Heart left ventricle (tissue), 16 donors: ENCODE data around the gene TTC7B. TPM values are rescaled to one million over a fixed set of nuclear protein-coding genes. Genes with fewer than 3 reads are reported as not detected.
A peak's percentile ranks its signal among the peaks of the same experiment; 100 is the strongest.

Source experiments
- ATAC-seq, 4 donors: fragments of 200-7000 bp; cut with Tn5 transposase; one replicate each; pipeline ENCODE4 v1.9.1; 2020 to 2022; ENCODE audit warnings: moderate library complexity in 4 of 4, mild to moderate bottlenecking in 3 of 4, moderate number of reproducible peaks in 1 of 4
- DNase-seq, 5 donors: peaks; one replicate each; pipeline ENCODE4 v3.0.0-alpha.2; 2020
- H3K27ac ChIP-seq, 12 donors: fragments of 200-600 bp; sonication (generic) in 4 of 12; one replicate each; pipeline versions ENCODE4 v1.5.0 to v1.8.0; 2016 to 2022; ENCODE audit warnings: mild to moderate bottlenecking in 2 of 12
- H3K27me3 ChIP-seq, 9 donors: fragments of 200-600 bp; sonication (generic) in 2 of 9; one replicate each; pipeline versions ENCODE4 v1.5.1 to v1.8.0; 2016 to 2022; ENCODE audit warnings: mild to moderate bottlenecking in 3 of 9
- H3K36me3 ChIP-seq, 9 donors: fragments of 200-600 bp; sonication (generic) in 2 of 9; one replicate each; pipeline versions ENCODE4 v1.5.0 to v1.8.0; 2018 to 2022; ENCODE audit warnings: mild to moderate bottlenecking in 2 of 9
- H3K4me1 ChIP-seq, 12 donors: fragments of 200-600 bp; sonication (generic) in 4 of 12; one replicate each; pipeline versions ENCODE4 v1.5.0 to v1.8.0; 2016 to 2022; ENCODE audit warnings: mild to moderate bottlenecking in 3 of 12
- H3K4me3 ChIP-seq, 12 donors: fragments of 200-600 bp; sonication (generic) in 4 of 12; one replicate each; pipeline versions ENCODE4 v1.5.0 to v1.8.0; 2017 to 2022; ENCODE audit warnings: mild to moderate bottlenecking in 9 of 12, moderate library complexity in 4 of 12
- H3K9me3 ChIP-seq, 12 donors: fragments of 200-600 bp; sonication (generic) in 4 of 12; one replicate each; pipeline versions ENCODE4 v1.5.0 to v1.8.0; 2016 to 2022; ENCODE audit warnings: mild to moderate bottlenecking in 1 of 12
- CTCF ChIP-seq, 12 donors: fragments of 200-600 bp; sonication (generic) in 4 of 12; IDR thresholded peaks; one replicate each; pipeline versions ENCODE4 v1.5.0 to v1.8.0; 2018 to 2022; ENCODE audit warnings: antibody characterized with exemption in 12 of 12, mild to moderate bottlenecking in 5 of 12
- POLR2A ChIP-seq, 2 donors: fragments of 450-650 bp; IDR thresholded peaks; one replicate each; pipeline ENCODE4 v1.6.1; 2017; ENCODE audit warnings: antibody characterized with exemption in 2 of 2, mild to moderate bottlenecking in 2 of 2, moderate library complexity in 2 of 2
- WGBS, 4 donors: extraction: QIAGEN DNeasy Blood & Tissue Kit in 2 of 4; methylation state at CpG; one replicate each; pipeline versions ENCODE4 v1.1.5 to v1.1.7; 2013 to 2018; 5-methylcytosine and 5-hydroxymethylcytosine counted together
- intact Hi-C, 10 donors: fragments of 100-400 bp; cut with DNase I; formaldehyde crosslinking; loops; one replicate each; pipeline versions ENCODE4 v1.11.1 to v1.14.2; 2022
- polyA plus RNA-seq, 2 donors: library from polyadenylated mRNA; stranded (reverse); fragments of 200-250 nt; gene quantifications; one replicate each; pipeline ENCODE4 v1.2.3, GENCODE V29; 2013
- total RNA-seq, 9 donors: library from RNA; depleted of rRNA in 2 of 9; stranded (reverse); fragments of >200 nt in 2 of 9; fragmentation: NEBNext Ultra II Directional in 3 of 9; extraction: Animal tissue kit (Norgen Biotek cat#: 25700) in 3 of 9; gene quantifications; one replicate each; pipeline versions ENCODE4 v1.1.0 to v1.2.4, GENCODE V29; 2016 to 2023
- donor health status: ischemic (EF 13 %, LVEDD 7.1; RV severe dilation, severe dysfunction).
- donor health status: healthy with polysubstance abuse.
- donor health status: DM: no; HTN: yes; CAD: no.
- donor health status: DM: no; HTN: no; CAD: no.
- donor health status: ischemic (EF 25% LVEDD 6.9; RV normal size, moderate dysfunction).
- donor health status: ischemic (EF 25% LVEDD 5.7; RV mildly dilated, moderate dysfunction).
- donor health status: healthy.
- donor health status: DM: yes; HTN: yes; CAD: no.
- donor health status: ischemic (EF 35%, LVEDD 5.7; RV mildly dilated, moderate dysfunction).
- donor health status: nonischemic (EF 11% LVEDD 7.7; RV severe dilation, severe dysfunction).
- donor health status: DM: yes; HTN: yes; CAD: no.
- donor health status: PGD.
- donor health status: ischemic (EF 29% LVEDD 5.4; RV normal size, mild dysfunction).
- donor health status: nonischemic (EF 23%, LVEDD 6.1; RV moderate dilation, normal function).

Gene TTC7B
- total and polyA plus RNA-seq, 11 donors: 20.3 to 76.1 (median 62.6) TPM

DNA sequence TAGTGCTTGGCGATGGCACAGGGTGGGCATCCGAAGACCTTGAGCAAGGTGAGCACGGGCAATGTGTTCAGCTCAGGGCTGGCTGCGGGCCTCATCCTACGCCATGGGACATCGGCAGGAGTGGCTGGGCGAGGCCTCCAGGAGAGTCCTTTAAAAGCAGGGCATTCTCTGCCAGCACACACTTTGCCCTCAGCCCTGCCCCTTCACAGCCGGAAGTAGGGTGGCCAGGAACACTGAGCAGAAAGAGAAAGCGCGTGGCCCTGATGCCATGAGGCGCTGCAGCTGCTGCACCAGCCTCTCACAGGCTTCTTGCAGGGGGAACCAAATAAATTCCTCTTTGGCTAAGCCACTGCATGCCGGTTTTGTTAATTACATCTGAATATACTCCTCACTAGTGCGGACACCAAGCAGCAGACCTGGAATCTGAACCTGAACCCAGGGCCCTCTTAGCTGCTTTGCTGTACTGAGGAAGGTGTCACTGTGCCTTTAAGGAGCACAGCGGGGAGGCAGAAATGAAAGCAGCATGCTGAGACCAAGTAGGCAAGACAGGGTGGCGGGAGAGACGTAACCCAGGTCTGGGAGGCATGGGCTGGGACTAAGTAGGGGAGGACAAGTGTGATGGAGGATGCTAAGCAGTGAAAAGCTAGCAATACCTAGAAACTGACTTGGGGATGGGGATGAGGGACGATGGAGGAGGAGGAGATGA is 155.2 kb downstream of the TTC7B start:
- no peaks in the 10 kb centered on the region for H3K9me3 ChIP-seq
- 79 to 82% (median 81%) methylated on average over 17 of the region's 17 CpGs for WGBS, 4 donors
- H3K4me3 ChIP-seq: no peak overlapping the region
- ATAC-seq (peak; percentile 57 to 75 (median 64)), DNase-seq (peak in 3 of 5 donors; percentile 51 to 69 (median 52))
- intact Hi-C loops: no loop called here
- TF ChIP-seq POLR2A (IDR thresholded peaks at IDR 0.05) (no peak), CTCF (IDR thresholded peaks at IDR 0.05) (no peak)
- H3K27ac ChIP-seq: peak overlapping the region in 4 of 12 donors; percentile 14 to 63 (median 48)
- H3K27me3 ChIP-seq: no peaks in the 10 kb centered on the region
- peaks cover 0 to 55% (median 16%) of the 10 kb centered on the region in 12 donors for H3K4me1 ChIP-seq
- peaks cover 0 to 34% (median 11%) of the 10 kb centered on the region in 9 donors for H3K36me3 ChIP-seq

DNA sequence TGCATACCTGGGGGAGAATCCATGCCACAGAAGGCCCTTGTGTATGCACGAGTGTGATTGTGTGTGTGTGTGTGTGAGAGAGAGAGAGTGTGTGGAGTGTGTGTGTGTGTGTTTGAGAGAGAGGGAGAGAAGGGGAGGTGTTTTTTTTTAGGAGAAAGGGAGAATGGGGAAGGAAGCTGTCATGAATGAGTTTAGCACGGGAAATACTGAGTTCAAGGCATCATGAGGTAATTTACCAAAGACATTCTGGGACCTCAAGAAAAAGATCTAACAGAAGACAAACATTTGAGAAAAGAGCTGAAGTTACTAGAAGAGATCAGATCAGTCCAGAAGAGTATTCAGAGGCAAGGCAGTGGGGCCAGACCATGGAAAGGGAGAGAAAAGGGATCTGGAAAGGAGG is 157.1 kb downstream of the TTC7B start:
- H3K9me3 ChIP-seq: no peaks in the 10 kb centered on the region
- H3K36me3 ChIP-seq: peaks cover 0 to 47% (median 12%) of the 10 kb centered on the region in 9 donors
- H3K4me3 ChIP-seq: no peak overlapping the region
- DNase-seq (no peak), ATAC-seq (no peak)
- WGBS, 4 donors: 66 to 83% (median 76%) methylated on average over 2 of the region's 2 CpGs
- intact Hi-C loops: no loop called here
- H3K27ac ChIP-seq: no peak overlapping the region
- peaks cover 0 to 39% (median 8%) of the 10 kb centered on the region in 12 donors for H3K4me1 ChIP-seq
- H3K27me3 ChIP-seq: no peaks in the 10 kb centered on the region
- no peak for TF ChIP-seq POLR2A (IDR thresholded peaks at IDR 0.05)
- TF ChIP-seq CTCF (IDR thresholded peaks at IDR 0.05): no peak

DNA sequence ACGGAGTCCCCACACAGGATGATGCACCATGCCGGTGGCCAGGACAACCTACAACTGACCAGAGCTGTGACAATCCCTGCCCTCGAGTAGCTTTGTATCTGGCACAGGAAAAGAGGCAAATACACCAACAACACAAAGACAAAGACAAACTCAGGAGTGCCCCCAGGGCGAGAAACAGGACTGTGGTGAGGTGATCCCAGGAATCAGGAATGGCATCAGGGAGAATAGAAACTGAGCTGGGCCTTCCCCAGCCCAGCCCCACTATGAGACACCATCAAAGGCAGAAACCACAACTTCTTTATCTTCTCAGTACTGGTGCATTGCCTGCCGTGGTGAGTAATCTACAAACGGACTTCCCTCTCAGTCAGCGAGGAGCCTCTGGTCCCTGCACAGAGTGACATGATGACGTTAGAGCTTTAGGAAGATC is 157.7 kb downstream of the TTC7B start:
- Histone ChIP-seq H3K36me3 (peaks cover 0 to 51% (median 12%) of the 10 kb centered on the region in 9 donors), H3K27ac (no peak overlapping the region), H3K4me3 (no peak overlapping the region), H3K4me1 (peaks cover 0 to 37% (median 8%) of the 10 kb centered on the region in 12 donors), H3K9me3 (no peaks in the 10 kb centered on the region), H3K27me3 (no peaks in the 10 kb centered on the region)
- intact Hi-C loops: no loop called here
- 78 to 90% (median 84%) methylated on average over 8 of the region's 8 CpGs for WGBS, 4 donors
- DNase-seq (no peak), ATAC-seq (peak in 2 of 4 donors; percentile 35 to 60)
- TF ChIP-seq POLR2A (IDR thresholded peaks at IDR 0.05) (no peak), CTCF (IDR thresholded peaks at IDR 0.05) (no peak)

GRCh38 chr14:90656973-90657372 is 159.3 kb downstream of the TTC7B start:
- ATAC-seq (peak; percentile 51 to 61 (median 54)), DNase-seq (peak in 2 of 5 donors; percentile 40 to 47)
- intact Hi-C loops: no loop called here
- Histone ChIP-seq H3K4me1 (peaks cover 0 to 37% (median 7%) of the 10 kb centered on the region in 12 donors), H3K9me3 (no peaks in the 10 kb centered on the region), H3K4me3 (no peak overlapping the region), H3K36me3 (peaks cover 0 to 66% (median 20%) of the 10 kb centered on the region in 9 donors), H3K27ac (peak overlapping the region in 2 of 12 donors; percentile 15 to 22), H3K27me3 (no peaks in the 10 kb centered on the region)
- 60 to 85% (median 73%) methylated on average over 10 to 12 of the region's 12 CpGs for WGBS, 4 donors
- no peak for TF ChIP-seq CTCF (IDR thresholded peaks at IDR 0.05)
- TF ChIP-seq POLR2A (IDR thresholded peaks at IDR 0.05): no peak
